Panc1 (cell line): ENCODE data around the gene HYAL1. TPM values are rescaled to one million over a fixed set of nuclear protein-coding genes. Genes with fewer than 3 reads are reported as not detected.

ENCODE experiments used
- ATAC-seq: fragments of 200-7000 bp; cut with Tn5 transposase; 2 replicates; pipeline ENCODE4 v1.9.1; 2020; ENCODE audit warnings: mild to moderate bottlenecking, moderate library complexity
- BruUV-seq: library from RNA; stranded (reverse); fragments of 400-500 nt; replicated peaks from 2 replicates; lab custom pipeline; 2021; lab: Mats Ljungman, UMichigan
- CTCF ChIA-PET: fragments of 300-600 bp; sonication (Branson Sonifier 250); formaldehyde crosslinking; loops from one replicate; lab custom pipeline; 2022; ENCODE audit warnings: antibody characterized with exemption; lab: Charles Lee
- POLR2A ChIA-PET: fragments of 300-600 bp; sonication (Branson Sonifier 250); formaldehyde crosslinking; loops from one replicate; lab custom pipeline; 2022; ENCODE audit warnings: antibody characterized with exemption; lab: Charles Lee
- DNase-seq: peaks from one replicate; pipeline ENCODE4 v3.0.0-alpha.2; 2010; ENCODE audit warnings: low read depth, low spot score
- H3K27ac ChIP-seq: 2 replicates; pipeline ENCODE4 v1.5.1; 2011; ENCODE audit warnings: mild to moderate bottlenecking, low read length, inconsistent platforms
- H3K27me3 ChIP-seq: fragments of 200-500 bp; sonication (Bioruptor generic); 2 replicates; pipeline ENCODE4 v1.6.0; 2014; ENCODE audit warnings: low read length, inconsistent platforms; ENCODE audit not compliant: control insufficient read depth, insufficient read depth
- H3K36me3 ChIP-seq: fragments of 200-500 bp; sonication (Bioruptor generic); 2 replicates; pipeline ENCODE4 v1.5.1; 2014; ENCODE audit warnings: inconsistent platforms, mild to moderate bottlenecking, low read length, moderate library complexity; ENCODE audit not compliant: control insufficient read depth, insufficient read depth
- H3K4me1 ChIP-seq: 2 replicates; pipeline ENCODE4 v1.5.1; 2011; ENCODE audit warnings: inconsistent platforms, mild to moderate bottlenecking, low read length, moderate library complexity; ENCODE audit not compliant: control insufficient read depth, insufficient read depth
- H3K4me3 ChIP-seq, 2 experiments: 2 replicates each; pipeline ENCODE4 v1.5.1; 2011 to 2012; ENCODE audit warnings: low read depth in 2 of 2, low read length in 2 of 2, mild to moderate bottlenecking in 2 of 2, inconsistent platforms in 1 of 2, moderate library complexity in 1 of 2
- H3K9me3 ChIP-seq: fragments of 200-500 bp; sonication (Bioruptor generic); 2 replicates; pipeline ENCODE4 v1.5.1; 2014; ENCODE audit warnings: low read depth, mild to moderate bottlenecking, inconsistent platforms, low read length, moderate library complexity; ENCODE audit not compliant: control insufficient read depth, insufficient read depth
- POLR2AphosphoS5 ChIP-seq: IDR thresholded peaks from 2 replicates; pipeline ENCODE4 v1.6.1; 2012; ENCODE audit warnings: mild to moderate bottlenecking, low read depth, low read length, moderate library complexity
- SIN3A ChIP-seq: IDR thresholded peaks from 2 replicates; pipeline ENCODE4 v1.6.1; 2012; ENCODE audit warnings: low read depth, mild to moderate bottlenecking, low read length, moderate library complexity, borderline replicate concordance; ENCODE audit not compliant: insufficient read depth
- TCF7L2 ChIP-seq: IDR thresholded peaks from 2 replicates; pipeline ENCODE4 v1.6.1; 2011; ENCODE audit warnings: mild to moderate bottlenecking, low read depth, low read length, inconsistent platforms
- in situ Hi-C: cut with HindIII; loops from 2 replicates; pipeline ENCODE4 v1.10.0; 2016; ENCODE audit warnings: low sequenced_read_pairs, low pct_unique_long_range_greater_than_20kb
- intact Hi-C: fragments of 100-400 bp; cut with micrococcal nuclease; formaldehyde crosslinking; loops from one replicate; pipeline ENCODE4 v1.10.0; 2022; ENCODE audit not compliant: unreplicated experiment
- total RNA-seq: library from RNA; stranded (reverse); gene quantifications from one replicate; pipeline ENCODE4 v1.2.1, GENCODE V29; 2021; ENCODE audit not compliant: unreplicated experiment
- TF ChIP-seq, protein P1 (sequence below): fragments of 450-650 bp; IDR thresholded peaks from 2 replicates; pipeline ENCODE4 v1.5.1; 2017; ENCODE audit warnings: mild to moderate bottlenecking
- TF ChIP-seq, protein P2 (sequence below), 2 experiments: IDR thresholded peaks; 2 replicates each; pipeline ENCODE4 v1.6.1; 2011 to 2012; ENCODE audit warnings: low read depth in 2 of 2, control low read depth in 1 of 2, low read length in 1 of 2, mild to moderate bottlenecking in 1 of 2, moderate library complexity in 1 of 2; ENCODE audit not compliant: insufficient read depth in 1 of 2

Gene HYAL1
- total RNA-seq, 1 experiment from 2014 or later, result 0.18 TPM

- POLR2A ChIA-PET, result no interaction called here
- no TSS peak for BruUV-seq
- peak; percentile 44 for ATAC-seq
- CTCF ChIA-PET, result interaction anchor here (1.2 kb wide), 1 partner anchor 16 kb away, joined by 3 read pairs; no protein-coding TSS in a partner anchor
- H3K27ac ChIP-seq, result no peak overlapping the region
- intact Hi-C loops, result loop anchor here (10.0 kb wide), 1 partner anchor 65 kb away; the partner anchor contains the start of gene GNAT1
- TF ChIP-seq TCF7L2 (no peak), SIN3A (no peak), POLR2AphosphoS5 (no peak)
- TF ChIP-seq, protein P1, sequence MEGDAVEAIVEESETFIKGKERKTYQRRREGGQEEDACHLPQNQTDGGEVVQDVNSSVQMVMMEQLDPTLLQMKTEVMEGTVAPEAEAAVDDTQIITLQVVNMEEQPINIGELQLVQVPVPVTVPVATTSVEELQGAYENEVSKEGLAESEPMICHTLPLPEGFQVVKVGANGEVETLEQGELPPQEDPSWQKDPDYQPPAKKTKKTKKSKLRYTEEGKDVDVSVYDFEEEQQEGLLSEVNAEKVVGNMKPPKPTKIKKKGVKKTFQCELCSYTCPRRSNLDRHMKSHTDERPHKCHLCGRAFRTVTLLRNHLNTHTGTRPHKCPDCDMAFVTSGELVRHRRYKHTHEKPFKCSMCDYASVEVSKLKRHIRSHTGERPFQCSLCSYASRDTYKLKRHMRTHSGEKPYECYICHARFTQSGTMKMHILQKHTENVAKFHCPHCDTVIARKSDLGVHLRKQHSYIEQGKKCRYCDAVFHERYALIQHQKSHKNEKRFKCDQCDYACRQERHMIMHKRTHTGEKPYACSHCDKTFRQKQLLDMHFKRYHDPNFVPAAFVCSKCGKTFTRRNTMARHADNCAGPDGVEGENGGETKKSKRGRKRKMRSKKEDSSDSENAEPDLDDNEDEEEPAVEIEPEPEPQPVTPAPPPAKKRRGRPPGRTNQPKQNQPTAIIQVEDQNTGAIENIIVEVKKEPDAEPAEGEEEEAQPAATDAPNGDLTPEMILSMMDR, result no peak
- TF ChIP-seq, protein P2, sequence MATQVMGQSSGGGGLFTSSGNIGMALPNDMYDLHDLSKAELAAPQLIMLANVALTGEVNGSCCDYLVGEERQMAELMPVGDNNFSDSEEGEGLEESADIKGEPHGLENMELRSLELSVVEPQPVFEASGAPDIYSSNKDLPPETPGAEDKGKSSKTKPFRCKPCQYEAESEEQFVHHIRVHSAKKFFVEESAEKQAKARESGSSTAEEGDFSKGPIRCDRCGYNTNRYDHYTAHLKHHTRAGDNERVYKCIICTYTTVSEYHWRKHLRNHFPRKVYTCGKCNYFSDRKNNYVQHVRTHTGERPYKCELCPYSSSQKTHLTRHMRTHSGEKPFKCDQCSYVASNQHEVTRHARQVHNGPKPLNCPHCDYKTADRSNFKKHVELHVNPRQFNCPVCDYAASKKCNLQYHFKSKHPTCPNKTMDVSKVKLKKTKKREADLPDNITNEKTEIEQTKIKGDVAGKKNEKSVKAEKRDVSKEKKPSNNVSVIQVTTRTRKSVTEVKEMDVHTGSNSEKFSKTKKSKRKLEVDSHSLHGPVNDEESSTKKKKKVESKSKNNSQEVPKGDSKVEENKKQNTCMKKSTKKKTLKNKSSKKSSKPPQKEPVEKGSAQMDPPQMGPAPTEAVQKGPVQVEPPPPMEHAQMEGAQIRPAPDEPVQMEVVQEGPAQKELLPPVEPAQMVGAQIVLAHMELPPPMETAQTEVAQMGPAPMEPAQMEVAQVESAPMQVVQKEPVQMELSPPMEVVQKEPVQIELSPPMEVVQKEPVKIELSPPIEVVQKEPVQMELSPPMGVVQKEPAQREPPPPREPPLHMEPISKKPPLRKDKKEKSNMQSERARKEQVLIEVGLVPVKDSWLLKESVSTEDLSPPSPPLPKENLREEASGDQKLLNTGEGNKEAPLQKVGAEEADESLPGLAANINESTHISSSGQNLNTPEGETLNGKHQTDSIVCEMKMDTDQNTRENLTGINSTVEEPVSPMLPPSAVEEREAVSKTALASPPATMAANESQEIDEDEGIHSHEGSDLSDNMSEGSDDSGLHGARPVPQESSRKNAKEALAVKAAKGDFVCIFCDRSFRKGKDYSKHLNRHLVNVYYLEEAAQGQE (IDR thresholded peaks at IDR 0.05; ENCODE audit: insufficient read depth in 1 of 2, low read depth in 2 of 2, low read length in 1 of 2), result no peak
- H3K9me3 ChIP-seq, result no peaks in the 10 kb centered on the region
- no peak for DNase-seq
- in situ Hi-C loops, result no loop called here
- H3K4me3 ChIP-seq, result no peak overlapping the region
- H3K4me1 ChIP-seq, result peaks cover 9% of the 10 kb centered on the region
- no peaks in the 10 kb centered on the region for H3K36me3 ChIP-seq
- H3K27me3 ChIP-seq, result no peaks in the 10 kb centered on the region
Observed at GRCh38 chr3:50259432-50260026, 43.8 kb downstream of the HYAL1 start.

DNA sequence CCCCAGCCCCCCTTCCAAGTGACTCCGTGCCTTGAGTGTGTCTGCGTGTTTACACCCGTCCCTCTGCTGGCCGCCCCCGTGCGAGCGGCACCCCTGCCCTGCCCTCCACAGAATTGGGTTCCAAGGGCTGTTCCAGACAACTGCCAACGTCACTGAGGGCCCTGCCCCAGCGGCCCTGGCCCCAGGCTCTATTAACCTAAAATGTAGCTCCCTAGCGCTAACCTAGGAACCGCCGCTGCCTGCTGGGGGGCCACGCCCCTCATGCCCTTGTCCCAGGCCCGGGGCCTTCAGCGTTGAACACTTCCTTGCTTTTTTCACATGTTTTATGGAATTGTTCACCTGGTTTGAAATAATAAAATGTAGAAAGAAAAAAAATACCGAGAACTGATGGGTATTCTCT, 44.4 kb downstream of the HYAL1 start:
- intact Hi-C loops (no loop called here), in situ Hi-C loops (no loop called here)
- no peaks in the 10 kb centered on the region for H3K27me3 ChIP-seq
- no TSS peak for BruUV-seq
- no peak overlapping the region for H3K27ac ChIP-seq
- no peak overlapping the region for H3K4me3 ChIP-seq
- DNase-seq (no peak), ATAC-seq (no peak)
- POLR2A ChIA-PET, result no interaction called here
- CTCF ChIA-PET, result no interaction called here
- H3K36me3 ChIP-seq, result no peaks in the 10 kb centered on the region
- H3K4me1 ChIP-seq, result peaks cover 9% of the 10 kb centered on the region
- TF ChIP-seq SIN3A, result no peak
- TF ChIP-seq, protein P1, result no peak
- TF ChIP-seq TCF7L2, result no peak
- TF ChIP-seq, protein P2 (IDR thresholded peaks at IDR 0.05; ENCODE audit: insufficient read depth in 1 of 2, low read depth in 2 of 2, low read length in 1 of 2), result no peak
- no peak for TF ChIP-seq POLR2AphosphoS5
- H3K9me3 ChIP-seq, result no peaks in the 10 kb centered on the region
